Skeletal muscle satellite cell (primary cell): ENCODE measurements around the gene MTG2.

ENCODE experiments used
- H3K27me3 ChIP-seq: 2 replicates; pipeline ENCODE4 v1.7.0; 2013; ENCODE audit warnings: low read length; ENCODE audit not compliant: control insufficient read depth, insufficient read depth
- H3K36me3 ChIP-seq: 2 replicates; pipeline ENCODE4 v1.7.0; 2013; ENCODE audit warnings: mild to moderate bottlenecking, control low read depth, low read length; ENCODE audit not compliant: insufficient read depth
- H3K4me1 ChIP-seq: 2 replicates; pipeline ENCODE4 v1.7.0; 2013; ENCODE audit warnings: low read length; ENCODE audit not compliant: control insufficient read depth, insufficient read depth
- H3K4me2 ChIP-seq: 2 replicates; pipeline ENCODE4 v1.7.0; 2013; ENCODE audit warnings: mild to moderate bottlenecking, low read length
- H3K4me3 ChIP-seq: 2 replicates; pipeline ENCODE4 v1.7.0; 2013; ENCODE audit warnings: low read length
- H3K9ac ChIP-seq: 2 replicates; pipeline ENCODE4 v1.7.0; 2013; ENCODE audit warnings: mild to moderate bottlenecking, low read depth, low read length, moderate library complexity
- H3K9me3 ChIP-seq: replicated peaks from 2 replicates; pipeline ENCODE4 v1.7.0; 2013; ENCODE audit warnings: mild to moderate bottlenecking, control low read depth, low read length

Gene MTG2

DNA sequence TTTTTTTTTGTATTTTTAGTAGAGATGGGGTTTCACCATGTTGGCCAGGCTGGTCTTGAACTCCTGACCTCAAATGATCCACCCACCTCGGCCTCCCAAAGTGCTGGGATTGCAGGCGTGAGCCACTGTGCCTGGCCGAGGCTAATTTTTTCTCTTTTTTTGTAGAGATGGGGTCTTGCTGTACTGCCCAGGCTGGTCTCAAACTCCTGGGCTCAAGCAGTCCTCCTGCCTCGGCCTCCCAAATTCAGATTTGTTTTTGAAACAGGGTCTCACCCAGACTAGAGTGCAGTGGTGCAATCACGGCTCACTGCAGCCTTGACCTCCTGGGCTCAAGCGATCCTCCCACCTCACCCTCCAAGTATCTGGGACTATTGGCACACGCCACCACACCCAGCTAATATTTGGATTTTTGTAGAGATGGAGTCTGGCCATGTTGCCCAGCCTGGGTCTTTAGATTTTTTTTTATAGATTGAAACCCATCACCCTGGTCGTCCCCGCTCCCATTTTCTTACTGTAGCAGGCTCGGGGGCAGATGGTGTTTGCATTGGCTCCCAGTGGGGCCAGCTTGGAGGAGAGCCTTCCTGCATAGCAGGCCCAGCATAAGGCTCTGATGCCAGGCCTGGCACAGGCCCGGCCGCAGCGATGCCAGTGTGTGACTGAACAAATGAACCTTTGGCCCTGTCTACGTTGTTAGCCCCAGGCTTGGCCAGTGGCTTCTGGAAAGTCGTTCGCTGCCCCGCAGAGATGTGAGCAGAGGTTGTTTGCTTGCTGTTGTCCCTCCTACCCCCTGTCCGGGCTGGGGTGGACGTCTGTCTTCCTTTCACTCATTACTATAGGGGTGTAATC is 4.3 kb upstream of the MTG2 start:
- Histone ChIP-seq H3K4me2 (no peak overlapping the region), H3K36me3 (peaks cover 31% of the 10 kb centered on the region), H3K9me3 (no peaks in the 10 kb centered on the region), H3K9ac (no peak overlapping the region), H3K27me3 (no peaks in the 10 kb centered on the region), H3K4me3 (no peak overlapping the region), H3K4me1 (peaks cover 7% of the 10 kb centered on the region)

DNA sequence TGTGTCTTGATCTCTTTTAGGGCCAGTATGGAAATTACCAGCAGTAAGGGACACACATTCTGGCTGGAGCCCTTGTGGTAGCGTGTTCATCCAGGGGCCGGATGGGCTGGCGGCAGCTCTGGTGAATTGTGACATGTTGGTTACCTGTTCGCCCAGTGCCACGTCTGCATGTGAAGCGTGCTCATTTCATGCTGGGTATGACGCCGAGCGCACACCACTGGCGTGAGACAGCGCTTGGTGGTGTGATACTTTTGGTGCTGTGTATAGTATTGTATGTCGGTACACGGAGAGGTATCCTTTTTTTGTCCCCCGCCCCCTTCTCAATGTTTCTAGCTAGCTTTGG is 3.7 kb upstream of the MTG2 start:
- Histone ChIP-seq H3K4me2 (no peak overlapping the region), H3K4me1 (peaks cover 10% of the 10 kb centered on the region), H3K9me3 (no peaks in the 10 kb centered on the region), H3K36me3 (peaks cover 28% of the 10 kb centered on the region), H3K27me3 (no peaks in the 10 kb centered on the region), H3K9ac (no peak overlapping the region), H3K4me3 (no peak overlapping the region)

DNA sequence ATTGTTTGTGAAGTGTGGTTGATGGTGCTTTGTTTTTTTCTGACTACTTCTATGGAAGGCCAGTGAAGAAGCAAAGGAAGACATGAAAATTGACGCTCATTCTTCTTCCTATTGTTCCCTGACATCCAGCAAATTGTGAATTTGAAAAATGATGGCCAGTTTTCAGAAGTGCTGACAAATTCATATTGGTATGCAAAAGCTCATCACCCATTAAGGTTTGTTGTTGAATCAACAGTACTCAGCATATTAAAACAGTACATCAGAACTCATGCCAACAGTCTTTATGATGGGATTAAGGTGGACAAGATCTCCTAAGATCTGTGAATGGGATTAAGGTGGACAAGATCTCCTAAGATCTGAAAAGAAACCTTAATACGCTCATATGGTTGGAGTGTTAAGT is 1.0 kb upstream of the MTG2 start:
- Histone ChIP-seq H3K4me2 (peak overlapping the region; percentile 84), H3K27me3 (no peaks in the 10 kb centered on the region), H3K4me1 (peaks cover 12% of the 10 kb centered on the region), H3K36me3 (peaks cover 11% of the 10 kb centered on the region), H3K4me3 (peak overlapping the region; percentile 99), H3K9me3 (no peaks in the 10 kb centered on the region), H3K9ac (peak overlapping the region; percentile 97)

DNA sequence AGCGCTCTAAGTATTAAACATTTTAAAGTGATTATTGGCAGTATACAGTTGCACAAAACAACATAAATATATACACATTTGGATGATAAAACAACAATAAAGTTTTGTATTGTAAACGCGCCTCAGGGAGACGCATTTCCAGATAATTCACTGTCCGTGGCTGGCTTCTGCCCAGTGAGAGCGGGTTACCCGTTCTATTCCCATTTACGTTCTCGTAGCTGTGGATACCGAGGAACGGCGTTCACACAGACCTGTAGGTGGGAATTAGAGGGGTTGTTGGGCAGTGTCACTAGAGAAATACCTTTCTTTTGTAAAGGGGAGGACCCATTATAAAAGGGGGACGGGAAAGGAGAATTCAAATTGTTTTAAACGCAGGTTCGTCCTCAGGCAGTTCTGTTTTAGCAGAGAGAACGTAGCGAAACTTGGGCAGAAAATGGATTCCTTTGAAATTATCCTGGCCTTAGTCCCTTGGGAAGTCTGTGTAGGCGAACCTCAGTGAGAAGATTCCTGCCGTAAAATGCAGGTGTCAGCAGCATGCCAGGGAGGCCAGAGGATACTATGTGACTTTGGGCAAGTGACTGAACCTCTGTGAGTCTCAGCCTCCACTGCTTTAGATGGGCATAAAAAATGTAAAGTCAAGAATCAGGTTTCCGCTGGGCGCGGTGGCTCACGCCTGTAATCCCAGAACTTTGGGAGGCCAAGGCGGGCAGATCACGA is 756 bp downstream of the MTG2 start:
- peaks cover 22% of the 10 kb centered on the region for H3K4me1 ChIP-seq
- H3K36me3 ChIP-seq: peaks cover 9% of the 10 kb centered on the region
- H3K4me2 ChIP-seq: peak overlapping the region; percentile 84
- peak overlapping the region; percentile 97 for H3K9ac ChIP-seq
- H3K9me3 ChIP-seq: no peaks in the 10 kb centered on the region
- H3K27me3 ChIP-seq: no peaks in the 10 kb centered on the region
- H3K4me3 ChIP-seq: peak overlapping the region; percentile 99

DNA sequence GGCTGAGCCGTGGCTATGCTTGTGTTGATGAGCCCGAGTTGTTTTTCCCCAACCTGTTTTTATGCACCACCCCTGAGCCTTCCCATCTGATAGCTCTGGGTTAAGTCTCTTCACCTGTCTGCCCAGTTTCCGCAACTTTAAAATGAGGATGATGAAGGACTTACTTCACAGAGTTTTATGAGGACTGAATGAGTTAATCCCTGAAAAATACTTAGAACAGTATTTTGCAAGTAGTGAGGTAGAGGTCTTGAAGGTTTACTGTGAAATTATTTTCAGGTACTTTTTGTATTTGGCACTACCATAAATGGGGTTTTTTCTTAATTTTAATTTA is 3.2 kb downstream of the MTG2 start:
- Histone ChIP-seq H3K27me3 (no peaks in the 10 kb centered on the region), H3K4me2 (no peak overlapping the region), H3K4me3 (no peak overlapping the region), H3K4me1 (peaks cover 22% of the 10 kb centered on the region), H3K36me3 (peaks cover 6% of the 10 kb centered on the region), H3K9ac (no peak overlapping the region), H3K9me3 (no peaks in the 10 kb centered on the region)

DNA sequence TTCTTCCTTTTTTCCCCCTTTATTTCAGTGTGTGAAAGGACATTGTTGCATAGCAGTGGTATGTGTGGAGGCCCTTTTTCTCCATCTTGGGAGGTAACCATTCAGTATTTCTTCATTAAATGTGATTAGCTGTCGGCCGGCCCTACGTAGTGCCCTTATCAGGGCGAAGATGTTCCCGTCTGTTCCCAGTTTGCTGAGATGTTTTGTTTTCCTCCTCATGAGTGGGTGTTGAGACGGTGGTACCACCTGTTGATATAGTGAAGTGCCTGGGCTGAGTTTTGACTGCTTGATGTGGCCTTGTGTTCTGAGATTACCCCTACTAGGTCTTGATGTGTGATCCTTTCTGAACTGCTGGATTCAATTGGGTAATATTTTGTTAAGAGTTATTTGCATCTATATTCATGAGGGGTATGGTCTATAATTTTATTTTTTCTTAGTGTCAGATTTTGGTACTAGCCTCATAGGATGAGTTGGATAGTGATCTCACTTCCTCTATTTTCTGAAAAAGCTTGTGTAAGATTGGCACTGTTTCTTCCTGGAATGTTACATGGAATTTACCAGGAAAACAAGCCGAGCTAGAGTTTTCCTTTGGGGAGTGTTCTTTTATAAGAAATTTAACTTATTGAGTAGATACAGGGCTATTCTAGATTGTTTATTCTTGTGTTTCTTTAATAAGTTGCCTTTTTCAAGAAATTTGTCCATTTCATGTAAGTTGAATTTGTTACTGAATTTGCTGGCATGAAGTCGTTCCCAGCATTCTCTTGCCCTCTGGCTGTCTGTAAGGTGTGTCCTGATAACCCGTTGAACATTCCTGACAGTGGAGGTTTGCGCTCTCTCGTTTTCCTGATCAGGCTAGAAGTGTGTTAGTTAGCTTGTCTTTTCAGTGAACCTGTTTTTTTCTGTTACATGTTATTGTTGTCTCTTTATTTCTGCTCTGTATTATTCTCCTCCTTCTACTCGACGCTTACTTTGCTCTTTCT is 4.3 kb downstream of the MTG2 start:
- H3K36me3 ChIP-seq: peaks cover 9% of the 10 kb centered on the region
- H3K27me3 ChIP-seq: no peaks in the 10 kb centered on the region
- H3K4me2 ChIP-seq: peak overlapping the region; percentile 4
- H3K9me3 ChIP-seq: no peaks in the 10 kb centered on the region
- peaks cover 15% of the 10 kb centered on the region for H3K4me1 ChIP-seq
- H3K4me3 ChIP-seq: no peak overlapping the region
- peak overlapping the region; percentile 2 for H3K9ac ChIP-seq

DNA sequence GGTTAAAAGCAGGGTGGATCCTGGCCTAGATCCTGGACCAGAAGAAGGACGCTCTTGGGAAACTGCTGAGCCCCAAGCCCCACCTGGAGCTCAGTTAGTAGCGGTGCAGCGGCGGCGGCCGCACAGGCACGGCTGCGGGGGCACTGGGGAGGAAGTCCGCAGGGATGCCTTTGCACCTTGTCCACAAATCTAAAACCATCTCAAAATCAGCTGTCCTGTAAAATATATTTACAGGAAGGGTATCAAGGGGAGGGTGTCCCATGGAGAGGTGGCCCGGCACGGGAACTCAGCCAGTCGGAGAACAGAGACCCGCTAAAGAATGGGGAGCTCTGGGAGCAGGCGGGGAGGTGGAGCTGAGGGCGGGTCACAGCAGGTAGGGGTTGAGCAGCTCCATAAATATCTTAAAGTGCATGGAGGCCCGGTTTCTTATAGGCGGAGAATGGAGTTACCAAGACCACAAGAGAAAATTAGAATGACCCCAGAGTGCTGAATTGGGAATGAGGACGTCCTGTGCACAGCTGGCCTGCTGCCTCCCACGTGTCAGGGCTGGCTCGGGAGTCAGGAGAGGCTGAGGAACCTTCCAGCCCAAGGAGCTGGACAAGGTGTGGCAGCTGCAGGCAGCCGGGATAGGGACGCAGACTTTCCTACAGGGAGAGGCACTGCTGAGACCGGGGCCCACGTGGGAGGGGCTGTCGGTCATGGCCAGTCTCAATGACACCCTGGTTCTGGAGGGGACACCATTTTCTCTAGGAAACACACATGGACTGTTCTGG is 8.0 kb downstream of the MTG2 start:
- Histone ChIP-seq H3K4me2 (no peak overlapping the region), H3K4me3 (no peak overlapping the region), H3K4me1 (peaks cover 12% of the 10 kb centered on the region), H3K36me3 (peaks cover 19% of the 10 kb centered on the region), H3K27me3 (no peaks in the 10 kb centered on the region), H3K9me3 (no peaks in the 10 kb centered on the region), H3K9ac (no peak overlapping the region)

DNA sequence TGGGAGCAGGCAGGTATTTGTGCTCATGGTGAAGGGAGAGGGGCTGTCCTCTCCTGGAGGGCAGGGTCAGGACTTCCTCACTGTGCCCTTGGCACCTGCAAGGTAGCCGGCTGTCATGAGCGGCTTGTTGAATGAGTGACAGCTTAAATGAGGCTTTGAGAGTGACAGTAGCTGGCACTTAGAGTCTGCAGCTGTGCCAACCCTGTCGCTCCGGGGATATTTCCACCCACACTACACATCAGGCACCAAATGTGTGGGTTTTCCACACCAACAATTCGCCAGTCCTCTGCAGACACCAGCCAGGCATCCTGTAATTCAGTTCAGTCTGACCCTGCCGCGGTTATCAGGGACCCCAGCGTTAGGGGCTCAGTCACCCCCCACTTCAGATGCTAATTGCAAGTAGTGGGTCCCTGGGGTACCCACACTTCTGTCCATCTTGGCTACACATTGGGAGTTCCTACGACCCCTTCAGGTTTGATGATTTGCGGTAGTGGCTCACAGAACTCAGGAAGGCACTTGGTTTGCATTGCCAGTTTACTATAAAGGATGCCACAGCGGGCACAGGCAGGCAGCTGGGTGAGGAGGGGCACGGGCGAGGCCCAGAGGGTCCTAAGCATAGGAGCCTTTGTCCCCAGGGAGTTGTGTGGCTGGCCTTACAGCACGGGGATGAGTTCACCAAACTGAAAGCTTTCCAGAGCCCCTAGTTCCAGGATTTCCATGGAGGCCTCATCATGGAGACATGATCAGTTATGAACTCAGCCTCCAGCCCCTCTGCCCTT is 9.1 kb downstream of the MTG2 start:
- H3K36me3 ChIP-seq: peaks cover 20% of the 10 kb centered on the region
- H3K4me2 ChIP-seq: no peak overlapping the region
- peaks cover 8% of the 10 kb centered on the region for H3K4me1 ChIP-seq
- H3K9ac ChIP-seq: no peak overlapping the region
- H3K9me3 ChIP-seq: no peaks in the 10 kb centered on the region
- no peak overlapping the region for H3K4me3 ChIP-seq
- no peaks in the 10 kb centered on the region for H3K27me3 ChIP-seq

DNA sequence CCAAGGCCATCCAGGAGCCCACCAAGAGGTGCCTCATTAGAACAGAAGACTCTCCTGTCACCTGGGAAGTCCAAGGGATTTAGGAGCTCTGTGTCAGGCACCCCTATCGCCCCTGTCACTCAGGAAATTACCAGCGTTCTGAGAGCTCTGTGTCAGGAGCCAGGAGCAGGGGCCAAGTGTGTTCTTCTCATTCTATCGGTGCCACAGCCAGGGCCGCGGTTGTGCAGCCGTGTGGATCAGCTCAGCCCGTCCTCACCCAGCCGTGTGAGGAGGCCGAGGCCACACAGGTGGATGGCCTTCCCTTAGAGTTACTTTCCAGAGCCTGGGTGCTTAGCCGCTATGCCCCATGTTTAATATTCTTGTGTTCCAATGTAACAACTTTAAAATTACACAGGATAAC is 9.8 kb downstream of the MTG2 start:
- Histone ChIP-seq H3K9ac (no peak overlapping the region), H3K9me3 (no peaks in the 10 kb centered on the region), H3K36me3 (peaks cover 23% of the 10 kb centered on the region), H3K27me3 (no peaks in the 10 kb centered on the region), H3K4me3 (no peak overlapping the region), H3K4me1 (peaks cover 1% of the 10 kb centered on the region), H3K4me2 (no peak overlapping the region)
